ENCODE measurements around the gene GPR37L1.

Gene GPR37L1

GRCh38 chr1:202122639-202123335 is at the start of gene GPR37L1:
Gene GPR37L1, plus strand, starts transcription at chr1:202122917. Its CDS starts 47 bp downstream, at chr1:202122964.
- ChIA-PET CTCF (interaction anchor here (1.2 to 9.9 kb wide), 7 partner anchors 9 to 227 kb away, joined by 3 to 99 read pairs (median 5); partner anchors contain the start of gene ELF3), POLR2A (no interaction called here)
- no peak for TF ChIP-seq CTCF (IDR thresholded peaks at IDR 0.05; ENCODE audit: control extremely low read depth, extremely low read depth, low read depth, missing control alignments)
- no peak for DNase-seq (ENCODE audit: extremely low spot score)

GRCh38 chr1:202073206-202073605 is 49.5 kb upstream of the GPR37L1 start:
- ChIA-PET CTCF (no interaction called here), POLR2A (no interaction called here)
- no peak for DNase-seq (ENCODE audit: extremely low spot score)
- no peak for TF ChIP-seq CTCF (IDR thresholded peaks at IDR 0.05; ENCODE audit: control extremely low read depth, extremely low read depth, low read depth, missing control alignments)

GRCh38 chr1:202074985-202075384 is 47.7 kb upstream of the GPR37L1 start:
- CTCF ChIA-PET: interaction anchor here (0.6 kb wide), 1 partner anchor 19 kb away, joined by 3 read pairs; no protein-coding TSS in a partner anchor
- no peak for TF ChIP-seq CTCF (IDR thresholded peaks at IDR 0.05; ENCODE audit: control extremely low read depth, extremely low read depth, low read depth, missing control alignments)
- POLR2A ChIA-PET: interaction anchor here (0.6 kb wide), 1 partner anchor 568 kb away, joined by 6 read pairs; the partner anchor contains the start of gene CSRP1
- no peak for DNase-seq (ENCODE audit: extremely low spot score)

- no peak for DNase-seq (ENCODE audit: extremely low spot score)
- ChIA-PET CTCF (no interaction called here), POLR2A (no interaction called here)
- TF ChIP-seq CTCF (IDR thresholded peaks at IDR 0.05; ENCODE audit: control extremely low read depth, extremely low read depth, low read depth, missing control alignments): no peak
Observed at GRCh38 chr1:202075389-202075788, 47.3 kb upstream of the GPR37L1 start.

- no peak for DNase-seq (ENCODE audit: extremely low spot score)
Observed at GRCh38 chr1:202076050-202076511, 46.6 kb upstream of the GPR37L1 start.

GRCh38 chr1:202078241-202078640 is 44.5 kb upstream of the GPR37L1 start:
- POLR2A ChIA-PET: no interaction called here
- DNase-seq (ENCODE audit: extremely low spot score): no peak
- no peak for TF ChIP-seq CTCF (IDR thresholded peaks at IDR 0.05; ENCODE audit: control extremely low read depth, extremely low read depth, low read depth, missing control alignments)
- CTCF ChIA-PET: no interaction called here

More at GRCh38 chr1:202076050-202076511, 46.6 kb upstream of the GPR37L1 start:
- no peak for TF ChIP-seq CTCF (IDR thresholded peaks at IDR 0.05; ENCODE audit: control extremely low read depth, extremely low read depth, low read depth, missing control alignments)
- CTCF ChIA-PET: no interaction called here
- POLR2A ChIA-PET: no interaction called here
